H4 (cell line): ENCODE results near the gene SAPCD2. TPM values are rescaled to one million over a fixed set of nuclear protein-coding genes. Genes with fewer than 3 reads are reported as not detected.
"Not testable (repeated sequence)": the region's sequence is repeated elsewhere in the genome, so short reads cannot be mapped to it uniquely, and the experiment has no call there.

Source experiments
- DNase-seq: peaks from one replicate; pipeline ENCODE4 v3.0.0-alpha.2; 2015; ENCODE audit warnings: low spot score
- total RNA-seq: library from RNA; depleted of rRNA; stranded (reverse); fragments of >200 nt; shearing (Covaris generic); gene quantifications from 2 replicates; pipeline ENCODE4 v1.2.3, GENCODE V29; 2014

SAPCD2 gene
- total RNA-seq, 1 experiment from 2014 or later = 5.9 TPM

DNA sequence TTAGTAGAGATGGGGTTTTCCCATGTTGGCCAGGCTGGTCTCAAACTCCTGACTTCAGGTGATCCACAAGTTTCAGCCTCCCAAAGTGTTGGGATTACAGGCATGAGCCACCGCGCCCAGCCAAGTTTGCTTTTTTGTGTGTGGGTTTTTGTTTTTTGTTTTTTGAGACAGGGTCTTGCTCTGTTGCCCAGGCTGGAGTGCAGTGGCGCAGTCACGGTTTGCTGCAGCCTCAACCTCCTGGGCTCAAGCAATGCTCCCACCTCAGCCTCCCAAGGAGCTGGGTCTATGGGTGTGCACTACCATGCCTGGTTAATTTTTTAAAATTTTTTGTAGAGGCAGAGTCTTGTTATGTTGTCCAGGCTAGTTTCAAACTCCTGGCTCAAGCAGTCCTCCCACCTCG, 36.9 kb downstream of the SAPCD2 start:
- not testable (repeated sequence) for DNase-seq

DNA sequence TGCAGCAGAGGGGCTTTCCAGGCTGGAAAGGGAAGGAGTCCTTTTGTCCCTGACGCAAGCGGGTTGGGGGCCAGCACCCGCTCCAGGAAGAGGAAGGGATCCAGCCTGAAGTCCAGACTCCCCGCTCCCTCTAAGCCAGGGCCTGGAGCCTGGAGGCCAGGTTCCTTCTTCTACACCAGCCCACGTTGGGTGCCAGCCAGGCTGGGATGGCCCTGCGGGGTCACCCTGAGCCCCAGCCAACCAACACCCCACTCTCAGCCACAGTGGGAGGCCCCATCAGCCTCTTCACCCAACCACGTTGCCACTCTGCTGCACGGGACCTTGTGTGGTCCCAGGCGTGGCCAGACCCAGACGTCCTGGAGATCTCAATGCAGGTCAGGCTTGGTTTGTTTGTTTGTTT, 37.5 kb downstream of the SAPCD2 start:
- no peak for DNase-seq

DNA sequence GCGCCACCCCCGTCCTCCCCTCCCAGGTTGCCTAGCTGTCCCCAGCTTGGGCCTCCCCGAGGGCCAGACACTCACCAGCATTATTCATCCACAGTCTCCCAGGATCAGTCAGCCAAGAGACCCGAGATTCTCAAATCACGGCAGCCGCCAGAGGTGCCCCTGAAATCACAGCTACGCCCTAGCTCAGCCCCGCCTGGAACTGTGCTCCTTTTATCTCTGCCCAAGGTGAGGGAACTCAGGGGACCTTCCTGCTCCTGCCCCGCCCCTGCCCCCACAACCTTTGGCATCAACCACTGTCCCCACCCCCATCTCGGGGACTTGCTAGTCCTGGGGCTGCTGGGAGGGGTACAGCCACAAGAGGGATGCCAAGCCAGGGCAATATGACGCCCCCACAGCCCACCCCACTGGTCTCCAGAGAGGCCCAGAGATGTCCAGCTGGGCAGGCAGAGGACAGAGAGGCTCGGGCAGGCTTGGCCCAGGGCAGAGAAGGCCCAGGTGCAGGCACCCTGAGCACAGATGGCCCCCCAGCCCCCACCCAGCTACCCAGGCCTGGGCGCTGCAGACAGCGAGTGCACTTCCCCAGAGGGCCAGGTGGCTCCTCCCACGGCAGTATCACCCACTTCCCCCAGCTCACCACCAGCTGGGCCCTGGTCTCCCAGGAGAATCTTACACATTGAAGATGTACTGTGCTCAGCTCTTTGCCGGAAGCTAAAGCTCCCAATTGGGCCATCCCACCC, 38.3 kb downstream of the SAPCD2 start, which contains the start of gene FUT7:
Gene FUT7, minus strand, starts transcription at position 185 of the 737 bp plus-strand sequence. Its CDS starts 97 bp downstream, at position 88.
- DNase-seq = no peak

DNA sequence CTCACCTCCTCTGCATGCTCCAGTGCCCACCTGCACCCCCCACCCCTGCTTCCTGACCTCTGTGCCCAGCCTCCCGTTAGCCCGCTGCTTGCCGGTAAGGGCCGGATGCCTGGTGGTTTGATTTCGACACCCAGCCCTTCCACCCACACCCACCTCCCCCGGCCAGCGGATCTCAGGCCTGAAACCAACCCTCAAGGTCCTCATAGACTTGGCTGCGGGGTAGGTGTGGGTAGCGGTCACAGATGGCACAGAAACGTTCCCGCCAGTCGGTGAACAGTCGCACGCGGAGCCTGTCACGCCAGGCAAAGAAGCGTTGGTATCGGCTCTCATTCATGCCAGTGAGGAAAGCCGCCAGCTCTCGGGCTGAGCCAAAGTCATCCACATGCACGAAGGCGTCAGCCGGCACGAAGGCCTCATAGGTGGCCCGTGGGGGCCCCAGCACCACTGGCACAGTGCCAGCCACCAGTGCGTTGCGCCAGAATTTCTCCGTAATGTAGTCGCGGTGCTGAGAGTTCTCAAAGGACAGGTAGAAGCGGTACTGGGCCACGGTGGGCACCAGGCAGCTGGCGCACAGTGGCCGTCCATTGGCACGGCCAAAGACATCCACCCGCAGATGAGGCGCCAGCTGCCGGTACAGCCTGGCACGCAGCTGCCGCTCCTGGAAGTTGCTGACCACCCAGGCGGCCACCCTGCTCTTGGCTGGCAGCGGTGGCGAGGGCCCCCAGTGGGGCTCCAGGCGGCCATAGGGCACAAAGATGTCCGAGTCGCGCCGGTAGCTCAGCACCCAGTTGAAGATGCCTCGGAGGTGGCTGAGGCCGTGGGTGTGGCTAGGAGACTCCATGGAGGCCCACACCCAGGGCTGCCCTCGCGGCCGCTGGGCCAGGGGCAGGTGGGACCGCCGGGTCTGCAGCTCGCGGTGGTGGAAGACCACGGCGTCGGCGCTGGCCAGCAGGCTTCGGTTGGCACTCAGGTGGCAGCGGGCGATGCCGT, 39.5 kb downstream of the SAPCD2 start:
- DNase-seq = no peak

DNA sequence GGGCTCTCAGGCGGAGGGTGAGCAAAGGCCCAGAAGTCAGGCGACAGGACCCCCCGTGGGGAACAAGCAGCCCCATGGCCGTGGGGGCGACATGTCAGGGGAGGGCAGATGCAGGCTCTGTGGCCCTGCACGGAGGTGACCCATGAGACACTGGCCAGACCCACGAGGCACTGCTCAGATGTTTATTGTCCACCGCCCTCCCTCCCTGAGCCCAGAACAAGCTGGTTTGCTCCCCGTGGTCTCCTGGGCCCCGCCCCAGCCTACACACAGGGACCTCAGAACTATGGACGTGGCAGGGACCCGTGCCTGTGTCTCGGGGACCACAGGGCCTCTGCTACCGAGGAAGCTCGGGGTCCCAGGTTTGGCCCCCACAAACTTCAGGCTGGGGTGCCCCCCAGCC, 40.4 kb downstream of the SAPCD2 start:
- no peak for DNase-seq

DNA sequence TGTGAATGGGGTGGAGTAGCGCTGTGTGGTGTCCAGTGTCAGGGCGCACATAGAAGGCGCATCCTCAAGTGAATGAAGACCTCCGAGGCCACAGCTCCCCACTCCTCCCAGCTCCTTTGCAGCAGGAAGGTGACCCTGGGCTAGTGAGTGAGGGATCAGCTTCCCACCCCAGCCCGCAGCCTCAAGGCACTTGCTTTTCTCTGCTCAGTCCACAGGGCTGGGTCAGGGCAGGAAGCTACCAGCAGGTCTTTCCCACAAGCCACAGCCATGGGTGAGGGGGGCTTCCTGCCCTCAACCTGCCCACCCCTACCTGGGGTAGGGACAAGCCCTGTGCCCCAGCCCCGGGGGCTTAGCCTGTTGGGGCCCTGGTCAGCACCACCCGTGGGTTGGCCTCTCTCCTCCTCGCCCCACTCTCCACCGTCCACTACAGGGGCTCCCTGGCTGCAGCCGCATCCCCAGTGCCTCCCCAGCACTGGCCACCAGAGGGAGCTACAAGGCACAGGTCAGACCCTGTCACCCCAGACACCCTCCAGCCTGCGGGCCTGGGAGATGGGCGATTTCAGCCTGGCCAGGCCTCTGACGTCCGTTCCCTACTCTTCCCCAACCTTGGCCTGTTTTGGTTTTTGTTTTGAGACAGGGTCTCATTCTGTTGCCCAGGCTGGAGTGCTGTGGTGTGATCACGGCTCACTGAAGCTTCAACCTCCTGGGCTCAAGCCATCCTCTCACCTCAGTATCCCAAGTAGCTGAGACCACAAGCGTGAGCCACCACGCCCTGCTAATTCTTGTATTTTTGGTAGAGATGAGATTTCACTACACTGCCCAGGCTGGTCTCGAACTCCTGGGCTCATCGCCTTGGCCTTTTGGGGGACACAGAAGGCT, 41.1 kb downstream of the SAPCD2 start:
- peak; percentile 43 for DNase-seq

DNA sequence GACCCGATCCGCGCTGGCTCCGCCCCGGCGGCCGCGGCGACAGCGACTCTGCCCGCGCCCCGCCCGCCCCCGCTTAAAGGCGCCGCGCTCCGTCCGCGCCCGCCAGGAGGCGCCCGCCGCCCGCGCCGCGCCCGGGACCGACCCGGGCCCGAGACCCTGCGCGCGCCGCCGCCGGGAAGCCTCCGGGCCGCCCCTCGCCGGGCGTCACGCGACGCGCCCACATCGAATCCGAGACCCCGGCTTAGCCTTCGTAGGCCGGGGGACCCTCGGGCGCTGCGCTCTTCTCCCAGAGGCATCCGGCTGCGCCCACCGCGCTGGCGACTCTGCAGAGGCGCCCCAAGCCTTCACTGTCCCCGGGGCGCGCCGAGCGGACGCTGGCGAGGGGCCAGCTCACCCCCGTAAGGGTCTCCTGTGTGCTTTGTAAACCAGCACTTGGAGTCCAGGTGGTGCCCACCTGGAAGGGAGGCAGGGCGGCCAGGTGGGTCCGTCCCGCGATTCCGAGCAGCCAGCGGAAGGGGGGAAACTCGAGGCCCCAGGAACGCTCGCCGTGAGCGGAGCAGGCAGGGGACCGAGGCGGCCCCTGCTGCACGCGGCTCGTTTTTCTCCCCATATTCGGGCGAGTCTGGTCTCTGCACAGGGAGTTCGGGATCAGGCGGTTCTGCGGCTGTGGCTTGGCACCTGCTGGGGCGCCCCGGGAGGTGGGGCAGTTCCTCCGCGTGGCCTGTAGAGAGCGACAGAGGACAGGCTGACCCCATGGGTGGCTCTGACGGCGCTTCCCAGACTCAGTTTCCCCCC, 41.9 kb downstream of the SAPCD2 start:
- DNase-seq = peak; percentile 36

DNA sequence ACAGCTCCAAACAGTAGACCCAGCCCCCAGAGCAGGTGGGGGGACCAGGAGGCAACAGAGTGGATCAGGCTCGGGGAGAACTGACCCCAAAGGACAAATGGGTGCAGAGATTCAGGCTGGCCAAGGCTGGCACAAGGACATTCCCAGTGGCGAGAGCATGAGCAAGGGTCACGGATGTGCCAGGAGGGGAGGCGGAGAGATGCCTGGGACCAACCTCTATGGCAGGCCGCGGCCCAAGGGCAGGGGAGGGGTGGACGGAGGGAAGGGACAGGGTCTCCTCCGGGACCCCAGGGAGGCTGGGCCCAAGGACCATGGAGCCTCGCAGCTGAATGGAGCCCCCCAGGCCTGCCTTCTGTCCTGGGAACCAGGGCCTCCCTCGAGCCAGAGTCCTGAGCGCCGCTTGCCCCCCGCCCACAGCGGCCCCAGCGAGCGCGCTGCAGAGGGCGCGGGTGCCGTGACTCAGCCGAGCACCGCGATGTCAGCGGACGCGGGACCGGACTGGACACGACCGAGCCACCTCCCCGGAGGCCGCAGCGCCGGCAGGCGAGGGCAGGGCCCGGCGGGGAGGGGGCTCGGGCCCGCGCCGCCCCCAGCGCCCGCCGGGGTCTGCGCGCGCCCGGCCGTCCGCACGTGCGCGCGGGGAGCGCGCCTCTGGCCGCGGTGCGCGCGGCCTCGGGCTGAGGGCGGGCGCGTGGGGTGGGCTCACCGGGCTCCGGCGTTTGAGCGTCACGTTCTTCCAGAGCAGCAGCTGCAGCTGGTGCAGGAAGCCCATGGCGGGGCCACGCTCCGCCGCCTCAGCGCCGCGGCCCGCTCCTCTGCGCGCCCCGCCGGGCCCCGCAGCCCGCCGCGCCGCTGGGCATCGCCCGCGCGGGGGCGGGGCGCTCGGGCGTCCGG, 42.7 kb downstream of the SAPCD2 start, which contains the start of gene ABCA2:
Gene ABCA2, minus strand, starts transcription at position 869 of the 894 bp plus-strand sequence. Its CDS starts 97 bp downstream, at position 772.
- no peak for DNase-seq

DNA sequence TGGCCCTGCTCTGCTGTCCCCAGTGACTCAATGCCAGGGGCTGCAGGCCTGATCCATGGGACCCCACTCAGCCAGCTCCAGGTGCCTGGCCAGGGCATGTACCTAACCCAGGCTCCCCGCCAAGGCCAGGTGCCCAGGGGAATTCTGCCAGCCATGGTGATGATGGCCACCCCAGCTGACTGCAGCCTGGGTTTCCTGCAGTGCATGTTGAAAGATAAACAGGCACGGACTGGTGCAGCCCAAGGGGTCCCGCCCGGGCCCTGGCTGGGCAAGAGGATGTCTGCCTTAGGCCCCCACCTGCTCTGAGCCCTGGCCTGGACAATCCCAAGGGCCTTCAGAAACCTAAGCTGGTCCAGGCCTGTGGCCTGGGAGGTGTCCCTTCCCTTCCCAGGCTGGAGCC, 43.5 kb downstream of the SAPCD2 start:
- no peak for DNase-seq

DNA sequence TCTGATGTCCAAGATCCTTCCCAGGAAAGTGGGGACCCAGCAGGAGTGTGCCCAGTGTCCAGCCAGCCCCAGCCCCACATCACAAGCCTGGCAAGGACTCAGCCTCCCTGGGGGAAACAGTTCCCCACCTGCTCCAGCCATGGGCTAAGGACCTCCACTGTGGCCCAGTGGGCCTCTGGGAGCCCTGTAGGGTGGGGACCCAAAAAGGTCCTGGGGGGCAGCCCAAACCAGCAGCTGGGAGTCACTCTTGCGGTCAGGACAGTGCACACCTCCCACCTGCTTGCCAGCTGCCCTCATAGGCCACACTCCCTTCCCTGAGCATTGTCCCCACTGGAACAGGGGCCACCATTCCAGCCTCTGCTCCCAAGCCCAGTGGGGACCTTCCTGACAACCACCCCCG, 44.0 kb downstream of the SAPCD2 start:
- no peak for DNase-seq

DNA sequence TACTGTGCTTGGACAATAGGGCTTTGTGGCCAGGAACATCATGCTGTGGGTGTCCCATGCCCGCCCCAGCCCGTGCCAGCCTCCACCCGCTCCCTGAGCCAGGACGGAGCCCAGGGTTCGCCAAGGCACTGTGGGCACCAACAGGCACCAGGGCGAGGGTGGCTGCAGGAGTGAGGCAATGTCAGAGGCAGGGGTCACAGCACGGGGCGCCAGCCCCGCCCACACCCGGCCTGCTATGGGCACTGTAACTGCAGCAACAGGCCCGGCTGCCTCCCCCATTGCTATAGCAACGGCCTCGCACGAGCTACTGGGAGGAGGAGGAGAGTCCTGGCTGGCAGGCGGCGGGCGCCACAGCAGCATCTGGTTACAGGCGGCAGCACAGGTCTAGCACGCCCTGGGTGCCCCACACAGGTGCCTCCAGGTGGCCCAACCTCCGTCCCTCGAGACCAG, 44.8 kb downstream of the SAPCD2 start:
- no peak for DNase-seq

DNA sequence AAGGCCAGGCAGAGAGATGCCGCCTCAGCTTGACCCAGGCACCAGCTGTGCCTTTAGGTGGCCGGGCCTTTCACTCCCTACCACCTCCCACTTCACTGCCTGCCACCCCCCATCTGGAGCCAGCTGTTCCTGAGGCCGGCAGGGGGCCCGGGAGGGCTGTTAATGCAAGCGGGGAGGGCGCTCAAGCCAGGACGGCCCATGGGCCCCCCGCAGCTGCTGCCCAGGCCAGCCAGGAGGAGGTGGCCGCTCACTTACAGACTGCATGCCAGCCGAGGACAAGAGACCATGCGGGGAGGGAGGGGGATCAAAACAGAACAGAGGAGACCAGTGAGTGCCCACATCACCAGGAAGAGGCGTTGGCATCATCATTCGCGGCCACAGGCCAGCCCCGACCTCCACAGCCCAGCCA, 46.8 kb downstream of the SAPCD2 start:
- no peak for DNase-seq

DNA sequence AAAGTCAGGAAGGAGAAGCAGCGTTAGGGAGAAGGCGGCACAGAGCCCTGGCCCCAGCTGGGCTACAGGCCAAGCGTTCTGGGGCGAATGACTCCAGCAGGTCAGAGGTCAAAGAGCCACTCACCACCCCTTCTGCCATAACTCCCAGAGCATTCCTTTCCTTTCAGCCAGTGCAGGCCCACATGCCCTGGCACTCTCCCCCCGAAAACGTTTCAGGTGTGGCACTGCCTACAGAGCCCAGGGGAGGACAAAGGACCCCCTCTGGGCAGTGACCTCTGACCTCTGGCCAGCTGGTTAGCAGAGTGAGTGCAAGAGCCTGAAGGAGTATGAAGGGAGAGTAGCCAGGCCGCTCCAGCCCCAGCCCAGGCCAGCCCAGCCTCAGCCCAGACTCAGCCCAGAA, 47.2 kb downstream of the SAPCD2 start:
- DNase-seq = no peak

DNA sequence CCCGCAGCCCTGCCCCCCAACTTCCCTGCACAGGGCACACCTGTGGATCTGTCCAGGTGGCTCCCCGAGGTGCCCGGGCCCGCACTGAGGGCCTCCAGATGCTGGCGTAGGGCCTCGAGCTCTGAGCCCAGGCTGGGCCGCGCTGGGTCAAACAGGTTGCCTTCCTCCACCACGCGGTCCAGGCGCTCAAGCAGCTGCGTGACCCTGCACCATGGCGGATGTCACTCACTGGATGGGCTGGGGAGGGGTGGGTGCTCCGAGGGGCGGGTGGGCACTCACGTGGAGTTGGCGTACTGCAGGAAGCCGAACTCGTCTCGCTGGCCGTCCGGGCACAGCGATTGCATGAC, 47.7 kb downstream of the SAPCD2 start:
- no peak for DNase-seq

DNA sequence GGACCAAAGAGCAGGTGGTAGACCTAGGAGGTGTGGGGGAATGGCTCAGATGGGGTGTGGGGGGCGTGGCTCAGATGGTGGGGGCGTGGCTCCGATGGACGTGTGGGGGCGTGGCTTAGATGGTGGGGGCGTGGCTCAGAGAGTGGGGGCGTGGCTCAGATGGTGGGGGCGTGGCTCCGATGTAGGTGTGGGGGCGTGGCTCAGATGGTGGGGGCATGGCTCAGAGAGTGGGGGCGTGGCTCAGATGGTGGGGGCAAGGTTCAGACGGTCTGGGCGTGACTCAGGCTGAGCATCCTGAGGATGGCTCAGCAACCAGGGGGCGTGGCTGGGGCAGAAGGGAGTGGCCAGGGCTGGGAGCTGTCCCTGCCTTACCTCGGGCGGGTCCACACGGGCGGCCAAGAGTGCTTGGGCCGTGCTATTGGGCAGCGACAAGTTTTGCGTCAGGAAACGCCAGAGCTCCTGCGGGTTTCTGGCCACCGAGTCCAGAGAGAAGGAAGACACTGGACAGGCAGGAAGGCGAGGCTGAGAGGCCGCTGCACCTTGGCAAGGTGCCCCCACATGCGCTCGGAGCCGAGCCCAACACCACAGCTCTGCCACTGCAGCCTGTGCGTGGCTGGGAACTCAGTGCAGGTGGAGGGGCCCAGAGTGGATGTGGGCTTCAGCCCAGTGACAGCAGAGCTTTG, 48.2 kb downstream of the SAPCD2 start:
- DNase-seq = peak; percentile 44

DNA sequence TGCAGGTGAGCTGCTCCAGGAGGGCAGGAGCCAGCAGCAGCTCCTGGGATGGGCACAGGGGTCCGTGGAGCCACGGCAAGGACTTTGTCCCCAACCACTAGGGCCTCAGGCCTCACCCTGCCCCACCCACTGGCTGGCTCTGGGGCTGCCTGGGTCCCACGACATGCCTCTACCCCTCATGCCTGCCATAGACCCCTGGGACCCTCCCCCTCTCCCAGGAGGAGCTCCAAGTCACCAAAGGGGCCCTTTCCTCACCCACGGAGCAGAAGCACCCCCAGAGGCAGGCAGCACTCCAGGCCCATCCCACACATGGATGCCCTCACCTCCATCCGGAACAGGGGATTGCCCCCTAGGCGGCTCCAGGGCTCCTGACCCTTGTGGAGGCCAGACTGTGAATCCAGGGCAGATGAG, 48.8 kb downstream of the SAPCD2 start:
- DNase-seq = no peak

DNA sequence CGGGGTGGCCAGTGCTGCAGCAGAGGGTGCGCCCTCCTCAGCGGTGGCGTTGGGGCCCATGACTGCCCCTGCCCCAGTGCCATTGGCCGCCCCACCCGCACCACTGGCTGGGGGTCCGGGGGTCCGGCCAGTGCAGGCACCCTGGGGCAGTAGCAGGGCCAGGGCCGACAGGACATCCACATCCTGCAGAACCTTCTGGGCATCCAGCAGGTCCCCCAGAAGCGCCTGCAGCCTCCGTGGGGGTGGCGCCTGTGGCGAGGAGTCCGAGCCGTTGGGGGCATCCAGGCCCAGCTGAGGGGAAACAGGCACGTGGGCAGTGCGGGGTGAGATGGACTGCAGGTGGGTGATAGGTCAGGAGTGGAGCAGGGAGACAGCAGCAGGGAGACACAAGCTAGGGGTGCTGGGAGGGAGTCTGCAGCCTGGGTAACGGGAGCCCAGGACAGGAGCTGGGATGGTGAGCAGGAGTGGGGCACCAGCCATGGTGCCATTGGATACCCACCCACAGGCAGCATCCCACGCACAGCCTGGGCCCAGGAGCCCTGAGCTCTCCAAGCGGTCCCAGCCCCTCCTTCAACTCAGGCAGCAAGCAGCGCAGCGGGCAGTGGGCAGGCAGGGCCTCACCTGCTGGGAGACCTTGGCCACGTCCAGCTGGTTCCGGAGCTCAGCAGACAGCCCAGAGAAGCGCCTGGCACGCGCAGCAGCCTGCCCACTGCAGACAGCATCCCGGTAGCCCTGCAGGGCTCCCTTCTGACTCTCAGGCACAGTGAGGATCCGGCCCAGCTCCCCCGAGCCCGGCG, 49.4 kb downstream of the SAPCD2 start:
- DNase-seq = no peak
